Measurements from ENCODE around the gene PADI1.

Gene PADI1

DNA sequence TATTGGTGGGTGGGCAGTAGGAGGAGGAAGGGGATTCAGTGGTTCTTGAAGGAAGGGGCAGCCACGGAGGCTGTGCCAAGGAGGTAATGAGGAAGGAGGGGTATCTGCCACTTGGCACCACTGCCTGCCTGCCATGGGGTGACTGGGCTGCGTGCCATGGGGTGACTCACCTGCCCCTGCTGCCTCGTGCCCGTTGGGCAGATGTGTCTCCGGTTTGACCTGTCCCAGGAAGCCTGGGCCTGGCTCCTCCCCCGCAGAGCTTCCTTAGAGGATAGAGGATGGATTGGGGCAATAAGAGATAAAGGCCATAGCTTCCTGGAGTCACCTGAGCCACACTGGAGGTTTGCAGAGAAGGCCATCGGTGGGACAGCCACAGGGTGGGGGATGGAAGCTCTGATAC is 45.7 kb downstream of the PADI1 start:
- TF ChIP-seq, protein P1, sequence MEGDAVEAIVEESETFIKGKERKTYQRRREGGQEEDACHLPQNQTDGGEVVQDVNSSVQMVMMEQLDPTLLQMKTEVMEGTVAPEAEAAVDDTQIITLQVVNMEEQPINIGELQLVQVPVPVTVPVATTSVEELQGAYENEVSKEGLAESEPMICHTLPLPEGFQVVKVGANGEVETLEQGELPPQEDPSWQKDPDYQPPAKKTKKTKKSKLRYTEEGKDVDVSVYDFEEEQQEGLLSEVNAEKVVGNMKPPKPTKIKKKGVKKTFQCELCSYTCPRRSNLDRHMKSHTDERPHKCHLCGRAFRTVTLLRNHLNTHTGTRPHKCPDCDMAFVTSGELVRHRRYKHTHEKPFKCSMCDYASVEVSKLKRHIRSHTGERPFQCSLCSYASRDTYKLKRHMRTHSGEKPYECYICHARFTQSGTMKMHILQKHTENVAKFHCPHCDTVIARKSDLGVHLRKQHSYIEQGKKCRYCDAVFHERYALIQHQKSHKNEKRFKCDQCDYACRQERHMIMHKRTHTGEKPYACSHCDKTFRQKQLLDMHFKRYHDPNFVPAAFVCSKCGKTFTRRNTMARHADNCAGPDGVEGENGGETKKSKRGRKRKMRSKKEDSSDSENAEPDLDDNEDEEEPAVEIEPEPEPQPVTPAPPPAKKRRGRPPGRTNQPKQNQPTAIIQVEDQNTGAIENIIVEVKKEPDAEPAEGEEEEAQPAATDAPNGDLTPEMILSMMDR (conservative IDR thresholded peaks at IDR 0.05; ENCODE audit: low read depth, low read length), result no peak
- DNase-seq (ENCODE audit: low read depth), result no peak
- H3K4me3 ChIP-seq (ENCODE audit: low read depth, low read length), result no peak overlapping the region

DNA sequence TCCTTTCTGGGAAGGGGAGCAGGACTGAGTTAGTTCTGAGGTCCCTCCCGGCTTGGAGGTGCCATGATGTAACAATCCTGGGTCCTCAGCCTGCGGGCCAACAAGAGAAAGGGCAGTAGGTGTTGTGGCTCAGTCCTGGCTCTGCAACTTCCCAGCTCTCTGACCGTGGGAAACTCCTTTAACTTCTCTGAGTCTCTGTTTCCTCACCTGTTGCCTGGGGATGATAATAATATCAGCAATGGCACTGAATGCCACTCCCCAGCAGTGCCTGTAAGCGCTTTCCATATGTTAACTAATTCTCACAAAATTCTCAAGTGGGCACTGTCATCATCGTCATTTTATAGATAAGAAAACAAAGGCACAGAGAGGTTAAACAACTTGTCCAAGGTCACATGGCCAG is 46.3 kb downstream of the PADI1 start:
- DNase-seq (ENCODE audit: low read depth), result no peak
- H3K4me3 ChIP-seq (ENCODE audit: low read depth, low read length), result no peak overlapping the region
- TF ChIP-seq, protein P1 (conservative IDR thresholded peaks at IDR 0.05; ENCODE audit: low read depth, low read length), result no peak

DNA sequence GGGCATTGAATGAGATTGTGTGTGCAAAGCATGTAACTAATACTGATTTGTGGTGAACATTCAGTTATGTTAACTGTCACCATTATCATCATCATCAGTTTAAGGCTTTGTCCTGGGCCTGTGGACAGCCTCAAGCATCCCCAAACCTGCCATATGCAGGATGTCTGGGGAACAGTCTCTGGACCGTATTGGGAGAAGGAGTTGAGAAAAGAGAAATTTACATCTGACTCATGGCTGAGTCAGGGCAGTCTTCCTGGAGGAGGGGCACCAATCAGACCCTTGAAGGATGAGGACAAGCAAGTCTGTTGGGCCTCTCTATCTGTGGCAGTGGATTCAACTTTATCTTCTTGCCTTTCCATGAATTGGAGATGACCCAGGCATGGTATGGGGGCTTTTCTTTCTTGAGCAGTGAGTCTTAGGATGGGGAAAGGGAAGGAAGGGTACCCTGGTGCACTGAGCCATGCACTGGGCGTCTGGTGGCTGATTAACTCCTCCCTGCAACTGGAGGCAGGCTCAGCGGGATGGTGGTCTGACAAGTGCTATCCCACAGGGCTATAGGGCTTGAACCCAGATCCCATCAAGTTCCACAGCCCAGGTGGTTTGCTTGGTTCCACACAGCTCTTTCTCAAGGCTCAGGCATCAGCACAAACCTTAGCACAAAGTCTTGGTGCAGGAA is 46.9 kb downstream of the PADI1 start:
- DNase-seq (ENCODE audit: low read depth), result no peak
- TF ChIP-seq, protein P1 (conservative IDR thresholded peaks at IDR 0.05; ENCODE audit: low read depth, low read length), result no peak
- no peak overlapping the region for H3K4me3 ChIP-seq (ENCODE audit: low read depth, low read length)

DNA sequence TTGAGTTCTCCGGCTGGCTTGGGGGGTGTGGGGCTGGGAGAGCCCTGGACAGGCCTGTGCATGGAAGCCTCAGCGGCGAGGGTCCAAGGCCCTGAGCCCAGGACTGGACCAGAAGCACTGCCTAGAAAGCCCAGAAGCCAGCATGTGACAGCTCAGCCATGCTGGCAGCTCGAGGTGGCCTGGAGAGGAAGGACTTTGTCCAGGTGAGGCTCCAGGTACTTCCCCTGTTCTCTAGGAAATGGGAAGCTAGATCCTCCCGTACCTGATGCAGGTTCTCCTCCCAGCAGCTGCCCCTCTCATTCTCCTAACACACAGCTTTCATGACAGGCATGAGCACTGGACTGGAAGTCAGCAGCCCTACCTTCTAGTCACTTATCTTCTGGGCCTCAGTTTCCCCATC is 50.4 kb downstream of the PADI1 start:
- TF ChIP-seq, protein P1 (conservative IDR thresholded peaks at IDR 0.05; ENCODE audit: low read depth, low read length), result no peak
- no peak overlapping the region for H3K4me3 ChIP-seq (ENCODE audit: low read depth, low read length)
- no peak for DNase-seq (ENCODE audit: low read depth)

DNA sequence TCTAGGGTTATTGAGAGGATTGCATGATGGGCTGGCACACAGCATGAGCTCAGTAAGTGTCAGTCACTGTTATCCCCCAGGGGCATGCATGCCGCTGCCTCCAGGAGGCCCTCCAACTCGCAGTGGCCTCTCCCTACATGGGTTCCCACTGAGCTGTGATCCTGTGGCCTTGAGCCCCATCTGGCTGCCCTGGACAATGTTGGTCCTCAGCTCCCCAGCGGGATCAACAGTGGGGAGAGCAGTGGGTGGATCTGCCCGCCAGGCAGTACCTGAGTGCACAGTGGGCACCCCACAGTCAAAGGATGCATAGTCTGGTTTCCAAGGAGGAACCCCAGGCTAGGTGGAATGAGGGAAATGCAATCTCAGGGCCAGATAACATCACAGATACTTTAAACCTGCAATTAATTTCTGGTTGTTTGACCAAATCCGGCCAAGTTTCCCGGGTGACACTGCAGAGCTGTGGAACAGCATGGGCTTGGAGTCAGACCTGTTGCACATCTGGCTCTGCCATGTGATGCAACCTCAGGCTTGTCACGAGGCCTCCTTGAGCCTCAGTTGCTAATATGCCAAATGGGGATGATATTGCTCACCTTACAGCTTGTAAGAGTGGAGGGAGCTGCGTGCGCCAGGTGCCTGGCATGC is 53.3 kb downstream of the PADI1 start:
- no peak overlapping the region for H3K4me3 ChIP-seq (ENCODE audit: low read depth, low read length)
- TF ChIP-seq, protein P1 (conservative IDR thresholded peaks at IDR 0.05; ENCODE audit: low read depth, low read length), result no peak
- DNase-seq (ENCODE audit: low read depth), result peak; percentile 31

DNA sequence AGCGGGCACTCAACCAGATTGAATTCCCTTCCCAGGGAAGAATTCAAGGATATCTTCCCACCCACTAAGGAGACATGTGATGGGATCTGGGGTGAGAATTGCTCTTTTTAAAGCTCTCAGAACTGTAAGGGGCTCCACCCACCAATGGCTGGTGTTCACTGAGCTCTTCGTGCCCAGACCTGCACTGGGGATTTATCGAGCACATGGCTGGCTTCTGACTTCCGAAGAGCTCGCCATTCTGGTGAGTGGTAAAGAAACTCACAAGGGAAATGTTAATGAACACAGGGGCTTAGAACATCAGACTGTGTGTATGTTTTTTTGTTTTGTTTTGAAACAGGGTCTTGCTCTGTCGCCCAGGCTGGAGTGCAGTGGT is 53.8 kb downstream of the PADI1 start:
- H3K4me3 ChIP-seq (ENCODE audit: low read depth, low read length), result no peak overlapping the region
- TF ChIP-seq, protein P1 (conservative IDR thresholded peaks at IDR 0.05; ENCODE audit: low read depth, low read length), result no peak
- no peak for DNase-seq (ENCODE audit: low read depth)

All from choroid plexus epithelial cell (primary cell).